Endothelial cell of umbilical vein (primary cell): ENCODE data around the gene EVC.

Experiments
- EZH2 ChIP-seq: IDR thresholded peaks from 2 replicates; pipeline ENCODE4 v1.6.1; 2012; ENCODE audit warnings: borderline replicate concordance, low read depth, mild to moderate bottlenecking, moderate library complexity, low read length, inconsistent platforms; ENCODE audit not compliant: severe bottlenecking
- FOS ChIP-seq: IDR thresholded peaks from 2 replicates; pipeline ENCODE4 v1.6.1; 2011; ENCODE audit warnings: mild to moderate bottlenecking, low read length, moderate library complexity, borderline replicate concordance; ENCODE audit not compliant: insufficient read depth
- JUN ChIP-seq: IDR thresholded peaks from 2 replicates; pipeline ENCODE4 v1.6.1; 2011; ENCODE audit warnings: borderline replicate concordance, low read depth; ENCODE audit not compliant: insufficient read length, insufficient read depth
- MYC ChIP-seq: IDR thresholded peaks from one replicate; pipeline ENCODE4 v1.6.1; 2011; ENCODE audit warnings: mild to moderate bottlenecking, low read depth, low read length
- POLR2A ChIP-seq: IDR thresholded peaks from 2 replicates; pipeline ENCODE4 v1.6.1; 2012; ENCODE audit warnings: low read depth, mild to moderate bottlenecking, control low read depth, low read length
- POLR2AphosphoS5 ChIP-seq: IDR thresholded peaks from 2 replicates; pipeline ENCODE4 v1.6.1; 2012; ENCODE audit warnings: low read depth, mild to moderate bottlenecking, control low read depth, low read length, moderate library complexity; ENCODE audit not compliant: insufficient read depth
- TF ChIP-seq, protein P1 (sequence below), 2 donors: IDR thresholded peaks; 1 replicate in 1 of 2; 2 replicates in 1 of 2; pipeline ENCODE4 v1.5.1; 2011; ENCODE audit warnings: low read length in 2 of 2, mild to moderate bottlenecking in 2 of 2, moderate library complexity in 2 of 2, control low read depth in 1 of 2, inconsistent platforms in 1 of 2, low read depth in 1 of 2; ENCODE audit not compliant: insufficient read depth in 1 of 2; ENCODE audit errors: extremely low read depth in 1 of 2
- TF ChIP-seq, protein P2 (sequence below): IDR thresholded peaks from 2 replicates; pipeline ENCODE4 v1.6.1; 2011; ENCODE audit not compliant: insufficient read depth, insufficient read length

DNA sequence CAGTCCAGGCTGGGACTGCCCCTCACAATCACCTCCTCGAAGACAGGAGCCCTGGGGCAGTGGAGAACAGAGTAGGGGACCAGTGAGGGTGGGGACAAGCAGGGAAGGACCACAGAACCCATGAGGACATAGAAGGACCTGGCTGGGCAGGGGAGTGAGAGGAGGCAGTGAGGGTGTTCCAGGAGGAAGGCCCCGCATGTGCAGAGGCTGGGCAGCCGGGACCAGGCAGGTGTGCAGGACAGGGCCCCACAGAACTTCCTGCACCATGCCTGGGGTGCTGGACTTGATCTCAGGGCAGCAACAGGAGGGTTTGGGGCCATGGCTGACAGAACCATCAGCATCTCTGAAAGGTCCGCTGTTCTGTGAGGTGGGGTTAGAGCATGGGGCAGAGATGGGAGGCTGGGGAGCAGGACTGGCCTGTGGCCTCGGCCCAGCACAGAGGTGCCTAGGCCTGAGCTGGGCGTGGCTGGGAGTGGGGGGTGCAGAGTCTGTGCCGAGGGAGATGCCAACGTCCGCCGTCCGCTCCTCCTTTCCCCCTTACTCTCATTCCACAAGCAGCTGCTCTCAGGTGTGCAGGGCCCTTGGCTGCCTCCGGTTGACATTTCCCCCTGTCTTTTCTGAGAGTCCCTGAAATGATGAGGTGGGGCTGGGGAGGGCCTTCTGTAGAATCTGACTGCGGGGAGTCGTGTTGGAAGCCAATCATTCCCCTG lies 40.8 kb downstream of the EVC start:
- TF ChIP-seq, protein P1, sequence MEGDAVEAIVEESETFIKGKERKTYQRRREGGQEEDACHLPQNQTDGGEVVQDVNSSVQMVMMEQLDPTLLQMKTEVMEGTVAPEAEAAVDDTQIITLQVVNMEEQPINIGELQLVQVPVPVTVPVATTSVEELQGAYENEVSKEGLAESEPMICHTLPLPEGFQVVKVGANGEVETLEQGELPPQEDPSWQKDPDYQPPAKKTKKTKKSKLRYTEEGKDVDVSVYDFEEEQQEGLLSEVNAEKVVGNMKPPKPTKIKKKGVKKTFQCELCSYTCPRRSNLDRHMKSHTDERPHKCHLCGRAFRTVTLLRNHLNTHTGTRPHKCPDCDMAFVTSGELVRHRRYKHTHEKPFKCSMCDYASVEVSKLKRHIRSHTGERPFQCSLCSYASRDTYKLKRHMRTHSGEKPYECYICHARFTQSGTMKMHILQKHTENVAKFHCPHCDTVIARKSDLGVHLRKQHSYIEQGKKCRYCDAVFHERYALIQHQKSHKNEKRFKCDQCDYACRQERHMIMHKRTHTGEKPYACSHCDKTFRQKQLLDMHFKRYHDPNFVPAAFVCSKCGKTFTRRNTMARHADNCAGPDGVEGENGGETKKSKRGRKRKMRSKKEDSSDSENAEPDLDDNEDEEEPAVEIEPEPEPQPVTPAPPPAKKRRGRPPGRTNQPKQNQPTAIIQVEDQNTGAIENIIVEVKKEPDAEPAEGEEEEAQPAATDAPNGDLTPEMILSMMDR (IDR thresholded peaks at IDR 0.05; ENCODE audit: extremely low read depth in 1 of 2, insufficient read depth in 1 of 2, low read depth in 1 of 2, low read length in 2 of 2) = no peak
- TF ChIP-seq POLR2A (no peak), EZH2 (no peak), MYC (no peak), POLR2AphosphoS5 (no peak), JUN (no peak), FOS (no peak)
- TF ChIP-seq, protein P2, sequence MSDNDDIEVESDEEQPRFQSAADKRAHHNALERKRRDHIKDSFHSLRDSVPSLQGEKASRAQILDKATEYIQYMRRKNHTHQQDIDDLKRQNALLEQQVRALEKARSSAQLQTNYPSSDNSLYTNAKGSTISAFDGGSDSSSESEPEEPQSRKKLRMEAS = no peak
